ENCODE measurements around the gene PCDHGA1. TPM values are rescaled to one million over a fixed set of nuclear protein-coding genes. Genes with fewer than 3 reads are reported as not detected.
"Not testable (repeated sequence)": the region's sequence is repeated elsewhere in the genome, so short reads cannot be mapped to it uniquely, and the experiment has no call there.

The PCDHGA1 gene
- total RNA-seq, 5 donors from 2014 or later (not counting 1 experiment from before 2014, with no cell fraction given), result 0.16 to 0.38 (median 0.31) TPM; not detected in 1

- Histone ChIP-seq H3K27me3 (replicated peaks in 1 of 2; ENCODE audit: control insufficient read depth in 2 of 2, extremely low read depth in 1 of 2, insufficient read depth in 2 of 2, low read length in 1 of 2) (peaks cover 34 to 64% of the 10 kb centered on the region in 2 experiments), H3K4me3 (ENCODE audit: control insufficient read depth in 1 of 2, extremely low read depth in 1 of 2, low read length in 1 of 2) (peak within 1 kb of the TSS in 1 of 2 donors; percentile 33), H3K9me3 (peaks cover 4% of the 10 kb centered on the region), H3K27ac (ENCODE audit: low read length) (no peak within 1 kb of the TSS), H3K4me1 (ENCODE audit: control insufficient read depth in 1 of 2, extremely low read depth in 1 of 2, insufficient read depth in 2 of 2, low read length in 2 of 2) (peaks cover 0 to 11% of the 10 kb centered on the region in 2 experiments), H3K36me3 (ENCODE audit: control insufficient read depth in 2 of 2, extremely low read depth in 1 of 2, insufficient read depth in 1 of 2, low read length in 1 of 2) (no peaks in the 10 kb centered on the region)
- H3K27ac Mint-ChIP-seq, result peak within 1 kb of the TSS in 1 of 2 donors; percentile 15
- DNase-seq (no peak), ATAC-seq (replicated peaks in 1 of 4) (peak in 1 of 4 experiments; percentile 24)
- POLR2A ChIA-PET, result interaction anchor here in 1 of 2 donors (0.7 kb wide), 1 partner anchor 11 kb away, joined by 3 read pairs; no protein-coding TSS in a partner anchor
- 18% methylated on average over 25 of the region's 33 CpGs for WGBS (ENCODE audit: insufficient coverage)
- CTCF ChIA-PET, result interaction anchor here (0.5 to 2.1 kb wide), 17 partner anchors 12 to 133 kb away, joined by 3 to 12 read pairs (median 4); partner anchors contain the start of gene PCDHGA10 (in 1 of the 2)
- peak within 1 kb of the TSS; percentile 49 to 68 (median 68) for H3K4me3 Mint-ChIP-seq
- peaks cover 7% of the 10 kb centered on the region for H3K36me3 Mint-ChIP-seq
- H3K27me3 Mint-ChIP-seq, result peaks cover 57 to 77% of the 10 kb centered on the region in 2 donors
- peaks cover 13 to 31% (median 29%) of the 10 kb centered on the region in 3 donors for H3K9me3 Mint-ChIP-seq
- H3K4me1 Mint-ChIP-seq, result peaks cover 6 to 17% (median 10%) of the 10 kb centered on the region in 3 donors
These were observed 100.2 kb downstream of the PCDHGA1 start, which contains the start of gene PCDHGA12 for GRCh38 chr5:141430332-141431113. PCDHGA12 (plus strand) TSS chr5:141430507; CDS start chr5:141430760, 253 bp downstream.

DNA sequence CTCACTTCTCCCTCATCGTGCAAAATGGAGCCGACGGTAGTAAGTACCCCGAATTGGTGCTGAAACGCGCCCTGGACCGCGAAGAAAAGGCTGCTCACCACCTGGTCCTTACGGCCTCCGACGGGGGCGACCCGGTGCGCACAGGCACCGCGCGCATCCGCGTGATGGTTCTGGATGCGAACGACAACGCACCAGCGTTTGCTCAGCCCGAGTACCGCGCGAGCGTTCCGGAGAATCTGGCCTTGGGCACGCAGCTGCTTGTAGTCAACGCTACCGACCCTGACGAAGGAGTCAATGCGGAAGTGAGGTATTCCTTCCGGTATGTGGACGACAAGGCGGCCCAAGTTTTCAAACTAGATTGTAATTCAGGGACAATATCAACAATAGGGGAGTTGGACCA is 101.0 kb downstream of the PCDHGA1 start:
- Mint-ChIP-seq H3K27me3 (peaks cover 55 to 72% of the 10 kb centered on the region in 2 donors), H3K4me3 (peak overlapping the region; percentile 49 to 68 (median 53)), H3K4me1 (peaks cover 6 to 17% (median 10%) of the 10 kb centered on the region in 3 donors), H3K36me3 (peaks cover 7% of the 10 kb centered on the region), H3K27ac (no peak overlapping the region), H3K9me3 (peaks cover 13 to 31% (median 29%) of the 10 kb centered on the region in 3 donors)
- DNase-seq, result no peak
- Histone ChIP-seq H3K9me3 (peaks cover 4% of the 10 kb centered on the region), H3K27me3 (replicated peaks in 1 of 2; ENCODE audit: control insufficient read depth in 2 of 2, extremely low read depth in 1 of 2, insufficient read depth in 2 of 2, low read length in 1 of 2) (peaks cover 35 to 58% of the 10 kb centered on the region in 2 experiments), H3K4me1 (ENCODE audit: control insufficient read depth in 1 of 2, extremely low read depth in 1 of 2, insufficient read depth in 2 of 2, low read length in 2 of 2) (peaks cover 0 to 11% of the 10 kb centered on the region in 2 experiments), H3K27ac (ENCODE audit: low read length) (no peak overlapping the region), H3K4me3 (ENCODE audit: control insufficient read depth in 1 of 2, extremely low read depth in 1 of 2, low read length in 1 of 2) (peak overlapping the region in 1 of 2 donors; percentile 33), H3K36me3 (ENCODE audit: control insufficient read depth in 2 of 2, extremely low read depth in 1 of 2, insufficient read depth in 1 of 2, low read length in 1 of 2) (no peaks in the 10 kb centered on the region)
- ChIA-PET POLR2A (no interaction called here), CTCF (interaction anchor here in 1 of 2 donors (1.3 to 2.1 kb wide), 5 partner anchors 18 to 133 kb away, joined by 3 to 12 read pairs (median 6); partner anchors contain the start of gene PCDHGA10)
- WGBS (ENCODE audit: insufficient coverage), result 30% methylated on average over 36 of the region's 37 CpGs
- ATAC-seq (replicated peaks in 1 of 4), result no peak

DNA sequence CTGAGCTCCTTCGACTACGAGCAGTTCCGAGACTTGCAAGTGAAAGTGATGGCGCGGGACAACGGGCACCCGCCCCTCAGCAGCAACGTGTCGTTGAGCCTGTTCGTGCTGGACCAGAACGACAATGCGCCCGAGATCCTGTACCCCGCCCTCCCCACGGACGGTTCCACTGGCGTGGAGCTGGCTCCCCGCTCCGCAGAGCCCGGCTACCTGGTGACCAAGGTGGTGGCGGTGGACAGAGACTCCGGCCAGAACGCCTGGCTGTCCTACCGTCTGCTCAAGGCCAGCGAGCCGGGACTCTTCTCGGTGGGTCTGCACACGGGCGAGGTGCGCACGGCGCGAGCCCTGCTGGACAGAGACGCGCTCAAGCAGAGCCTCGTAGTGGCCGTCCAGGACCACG is 102.0 kb downstream of the PCDHGA1 start:
- CTCF ChIA-PET; H3K36me3 Mint-ChIP-seq; H3K27ac ChIP-seq (ENCODE audit: low read length); ATAC-seq (replicated peaks in 1 of 4); H3K27ac Mint-ChIP-seq; H3K9me3 ChIP-seq; H3K36me3 ChIP-seq (ENCODE audit: control insufficient read depth in 2 of 2, extremely low read depth in 1 of 2, insufficient read depth in 1 of 2, low read length in 1 of 2); DNase-seq: not testable (repeated sequence)
- POLR2A ChIA-PET, result interaction anchor here in 1 of 2 donors (0.7 kb wide), 1 partner anchor 117 kb away, joined by 3 read pairs; no protein-coding TSS in a partner anchor
- H3K4me3 Mint-ChIP-seq, result peak overlapping the region in 1 of 3 donors; percentile 29
- H3K4me1 Mint-ChIP-seq, result peaks cover 6 to 17% (median 10%) of the 10 kb centered on the region in 3 donors
- Histone ChIP-seq H3K27me3 (replicated peaks in 1 of 2; ENCODE audit: control insufficient read depth in 2 of 2, extremely low read depth in 1 of 2, insufficient read depth in 2 of 2, low read length in 1 of 2) (peaks cover 32 to 50% of the 10 kb centered on the region in 2 experiments), H3K4me1 (ENCODE audit: control insufficient read depth in 1 of 2, extremely low read depth in 1 of 2, insufficient read depth in 2 of 2, low read length in 2 of 2) (peaks cover 0 to 11% of the 10 kb centered on the region in 2 experiments), H3K4me3 (ENCODE audit: control insufficient read depth in 1 of 2, extremely low read depth in 1 of 2, low read length in 1 of 2) (peak overlapping the region in 1 of 2 donors; percentile 33)
- WGBS (ENCODE audit: insufficient coverage), result 44% methylated on average over 20 of the region's 38 CpGs
- H3K27me3 Mint-ChIP-seq, result peaks cover 54 to 63% of the 10 kb centered on the region in 2 donors
- H3K9me3 Mint-ChIP-seq, result peaks cover 13 to 27% (median 23%) of the 10 kb centered on the region in 3 donors

DNA sequence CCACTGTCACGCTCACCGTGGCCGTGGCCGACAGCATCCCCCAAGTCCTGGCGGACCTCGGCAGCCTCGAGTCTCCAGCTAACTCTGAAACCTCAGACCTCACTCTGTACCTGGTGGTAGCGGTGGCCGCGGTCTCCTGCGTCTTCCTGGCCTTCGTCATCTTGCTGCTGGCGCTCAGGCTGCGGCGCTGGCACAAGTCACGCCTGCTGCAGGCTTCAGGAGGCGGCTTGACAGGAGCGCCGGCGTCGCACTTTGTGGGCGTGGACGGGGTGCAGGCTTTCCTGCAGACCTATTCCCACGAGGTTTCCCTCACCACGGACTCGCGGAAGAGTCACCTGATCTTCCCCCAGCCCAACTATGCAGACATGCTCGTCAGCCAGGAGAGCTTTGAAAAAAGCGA is 102.4 kb downstream of the PCDHGA1 start:
- CTCF ChIA-PET; H3K27ac ChIP-seq (ENCODE audit: low read length); H3K4me3 ChIP-seq (ENCODE audit: control insufficient read depth in 1 of 2, extremely low read depth in 1 of 2, low read length in 1 of 2); H3K36me3 Mint-ChIP-seq; H3K27ac Mint-ChIP-seq; H3K36me3 ChIP-seq (ENCODE audit: control insufficient read depth in 2 of 2, extremely low read depth in 1 of 2, insufficient read depth in 1 of 2, low read length in 1 of 2); DNase-seq; ATAC-seq (replicated peaks in 1 of 4); H3K9me3 ChIP-seq: not testable (repeated sequence)
- Mint-ChIP-seq H3K9me3 (peaks cover 13 to 27% (median 23%) of the 10 kb centered on the region in 3 donors), H3K4me3 (peak overlapping the region in 1 of 3 donors; percentile 34), H3K4me1 (peaks cover 6 to 17% (median 10%) of the 10 kb centered on the region in 3 donors), H3K27me3 (peaks cover 54 to 63% of the 10 kb centered on the region in 2 donors)
- WGBS (ENCODE audit: insufficient coverage), result 37% methylated on average over 26 of the region's 29 CpGs
- POLR2A ChIA-PET, result interaction anchor here in 1 of 2 donors (0.7 kb wide), 1 partner anchor 118 kb away, joined by 3 read pairs; no protein-coding TSS in a partner anchor
- Histone ChIP-seq H3K4me1 (ENCODE audit: control insufficient read depth in 1 of 2, extremely low read depth in 1 of 2, insufficient read depth in 2 of 2, low read length in 2 of 2) (peaks cover 0 to 11% of the 10 kb centered on the region in 2 experiments), H3K27me3 (replicated peaks in 1 of 2; ENCODE audit: control insufficient read depth in 2 of 2, extremely low read depth in 1 of 2, insufficient read depth in 2 of 2, low read length in 1 of 2) (peaks cover 29 to 46% of the 10 kb centered on the region in 2 experiments)

- Mint-ChIP-seq H3K27ac (peak overlapping the region in 1 of 2 donors; percentile 11), H3K27me3 (peaks cover 48 to 56% of the 10 kb centered on the region in 2 donors), H3K36me3 (peaks cover 7% of the 10 kb centered on the region), H3K4me1 (peaks cover 6 to 17% (median 10%) of the 10 kb centered on the region in 3 donors), H3K9me3 (peaks cover 8 to 22% (median 20%) of the 10 kb centered on the region in 3 donors), H3K4me3 (no peak overlapping the region)
- Histone ChIP-seq H3K36me3 (ENCODE audit: control insufficient read depth in 2 of 2, extremely low read depth in 1 of 2, insufficient read depth in 1 of 2, low read length in 1 of 2) (no peaks in the 10 kb centered on the region), H3K27me3 (replicated peaks in 1 of 2; ENCODE audit: control insufficient read depth in 2 of 2, extremely low read depth in 1 of 2, insufficient read depth in 2 of 2, low read length in 1 of 2) (peaks cover 23 to 36% of the 10 kb centered on the region in 2 experiments), H3K4me3 (ENCODE audit: control insufficient read depth in 1 of 2, extremely low read depth in 1 of 2, low read length in 1 of 2) (no peak overlapping the region), H3K27ac (ENCODE audit: low read length) (no peak overlapping the region), H3K4me1 (ENCODE audit: control insufficient read depth in 1 of 2, extremely low read depth in 1 of 2, insufficient read depth in 2 of 2, low read length in 2 of 2) (peaks cover 0 to 11% of the 10 kb centered on the region in 2 experiments), H3K9me3 (peaks cover 4% of the 10 kb centered on the region)
- DNase-seq (no peak), ATAC-seq (replicated peaks in 1 of 4) (no peak)
- 63% methylated on average over 2 of the region's 2 CpGs for WGBS (ENCODE audit: insufficient coverage)
- CTCF ChIA-PET, result interaction anchor here in 1 of 2 donors (0.8 kb wide), 1 partner anchor 10 kb away, joined by 5 read pairs; no protein-coding TSS in a partner anchor
- POLR2A ChIA-PET, result no interaction called here
These were observed 103.7 kb downstream of the PCDHGA1 start for GRCh38 chr5:141434006-141434405.

DNA sequence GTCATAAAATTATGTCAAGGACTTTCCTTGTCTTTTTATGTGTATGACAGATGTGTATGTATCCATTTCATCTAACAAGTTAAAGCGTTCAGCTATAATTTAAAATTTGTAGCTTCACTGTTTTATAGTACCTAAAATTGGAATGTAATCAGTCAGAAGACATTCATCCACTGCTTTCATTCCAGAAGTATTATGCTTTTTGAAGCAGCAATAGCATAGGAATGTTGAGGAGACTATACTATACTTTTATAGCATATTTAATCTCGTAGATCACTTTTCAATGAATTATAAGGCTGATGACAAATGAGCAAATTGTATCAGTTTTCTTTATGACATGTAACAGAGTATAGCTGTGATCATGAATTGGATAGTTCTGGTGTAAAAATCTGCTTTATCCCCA is 106.9 kb downstream of the PCDHGA1 start:
- no peaks in the 10 kb centered on the region for H3K36me3 ChIP-seq (ENCODE audit: control insufficient read depth in 2 of 2, extremely low read depth in 1 of 2, insufficient read depth in 1 of 2, low read length in 1 of 2)
- ATAC-seq (replicated peaks in 1 of 4), result no peak
- H3K27me3 ChIP-seq (replicated peaks in 1 of 2; ENCODE audit: control insufficient read depth in 2 of 2, extremely low read depth in 1 of 2, insufficient read depth in 2 of 2, low read length in 1 of 2), result peaks cover 7 to 24% of the 10 kb centered on the region in 2 experiments
- H3K4me3 ChIP-seq (ENCODE audit: control insufficient read depth in 1 of 2, extremely low read depth in 1 of 2, low read length in 1 of 2), result no peak overlapping the region
- no peak for DNase-seq
- POLR2A ChIA-PET, result no interaction called here
- H3K4me1 ChIP-seq (ENCODE audit: control insufficient read depth in 1 of 2, extremely low read depth in 1 of 2, insufficient read depth in 2 of 2, low read length in 2 of 2), result no peaks in the 10 kb centered on the region
- Mint-ChIP-seq H3K36me3 (no peaks in the 10 kb centered on the region), H3K9me3 (peaks cover 2 to 6% (median 6%) of the 10 kb centered on the region in 3 donors), H3K27ac (no peak overlapping the region), H3K4me3 (no peak overlapping the region), H3K27me3 (peaks cover 29 to 50% of the 10 kb centered on the region in 2 donors), H3K4me1 (no peaks in the 10 kb centered on the region)
- H3K27ac ChIP-seq (ENCODE audit: low read length), result no peak overlapping the region
- WGBS (ENCODE audit: insufficient coverage), result no CpG with 5 or more reads among the region's 2 CpGs
- no peaks in the 10 kb centered on the region for H3K9me3 ChIP-seq
- CTCF ChIA-PET, result no interaction called here

Measured in T-cell (primary cell).